HL-60/S4 treated with retinoic acid at 250 ng/mL for 4 days and 3 days (cell line): ENCODE results near the gene ADARB2.

ENCODE experiments used
- in situ Hi-C: fragments of 300-500 bp; cut with MboI; formaldehyde crosslinking; loops from 2 replicates; pipeline ENCODE4 v1.7.0; 2022; ENCODE audit warnings: low sequenced_read_pairs

The ADARB2 gene

GRCh38 chr10:1509011-1509530 lies 228.3 kb downstream of the ADARB2 start:
- in situ Hi-C loops: no loop called here

DNA sequence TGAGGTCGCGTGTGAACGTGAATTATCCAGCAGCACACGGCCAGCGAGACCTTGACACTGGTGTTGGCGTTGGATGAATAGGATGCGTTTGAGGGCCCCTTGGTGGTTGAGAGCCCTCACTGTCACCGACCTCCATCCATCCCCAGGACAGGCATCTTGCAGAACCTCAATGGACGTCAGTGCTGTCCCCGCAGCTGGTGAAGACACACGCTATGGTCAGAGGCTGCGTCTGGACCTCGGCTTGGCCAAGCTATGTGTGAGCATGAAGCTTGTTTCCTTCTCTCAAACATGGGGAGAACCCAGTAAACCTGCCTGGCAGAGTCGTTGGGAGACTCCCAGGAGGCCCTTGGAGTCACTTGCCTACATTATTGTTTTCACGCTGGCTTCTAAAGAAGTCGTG lies 229.2 kb downstream of the ADARB2 start:
- in situ Hi-C loops: no loop called here

DNA sequence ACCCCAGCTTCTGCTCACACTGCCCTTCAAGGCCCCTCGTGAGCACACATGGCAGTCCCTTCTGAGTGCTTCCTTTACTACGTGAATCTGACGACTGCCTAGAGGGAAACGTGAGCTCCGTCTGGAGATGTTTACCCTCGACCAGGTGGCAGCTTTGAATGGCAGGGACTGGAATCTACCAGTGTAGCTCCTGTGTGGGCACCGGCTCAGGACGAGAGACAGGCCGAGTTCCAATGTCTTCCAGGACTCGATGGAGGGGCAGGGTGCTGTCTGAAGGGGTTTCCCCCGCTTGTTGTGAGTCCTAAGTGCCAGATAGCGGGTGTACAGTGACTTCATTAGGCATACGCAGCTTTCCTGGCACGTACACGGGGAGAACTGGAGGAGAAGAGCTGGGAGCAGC lies 229.9 kb downstream of the ADARB2 start:
- in situ Hi-C loops: no loop called here

GRCh38 chr10:1504940-1505339 lies 232.4 kb downstream of the ADARB2 start:
- in situ Hi-C loops: no loop called here

DNA sequence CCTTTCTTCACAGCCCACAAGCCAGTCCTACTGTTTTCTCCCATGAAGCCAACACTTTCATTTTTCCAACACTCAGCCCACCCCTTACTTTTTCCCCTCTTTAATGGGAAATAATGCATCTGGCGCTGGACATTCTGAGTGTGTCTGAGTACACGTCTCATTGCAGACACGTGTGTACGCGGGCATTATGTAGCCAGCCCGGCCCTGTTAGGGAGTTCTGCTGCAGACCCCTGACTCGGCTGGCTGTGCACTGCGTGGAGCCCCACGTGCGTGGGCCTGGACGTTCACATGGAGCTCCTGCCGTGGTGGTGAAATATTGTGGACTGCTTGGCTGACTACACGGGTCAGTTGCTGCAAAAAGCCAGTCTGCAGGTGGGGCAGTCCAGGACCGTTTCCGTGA lies 233.0 kb downstream of the ADARB2 start:
- in situ Hi-C loops: no loop called here

- in situ Hi-C loops: no loop called here
Measured at GRCh38 chr10:1502451-1502850, 234.9 kb downstream of the ADARB2 start.

DNA sequence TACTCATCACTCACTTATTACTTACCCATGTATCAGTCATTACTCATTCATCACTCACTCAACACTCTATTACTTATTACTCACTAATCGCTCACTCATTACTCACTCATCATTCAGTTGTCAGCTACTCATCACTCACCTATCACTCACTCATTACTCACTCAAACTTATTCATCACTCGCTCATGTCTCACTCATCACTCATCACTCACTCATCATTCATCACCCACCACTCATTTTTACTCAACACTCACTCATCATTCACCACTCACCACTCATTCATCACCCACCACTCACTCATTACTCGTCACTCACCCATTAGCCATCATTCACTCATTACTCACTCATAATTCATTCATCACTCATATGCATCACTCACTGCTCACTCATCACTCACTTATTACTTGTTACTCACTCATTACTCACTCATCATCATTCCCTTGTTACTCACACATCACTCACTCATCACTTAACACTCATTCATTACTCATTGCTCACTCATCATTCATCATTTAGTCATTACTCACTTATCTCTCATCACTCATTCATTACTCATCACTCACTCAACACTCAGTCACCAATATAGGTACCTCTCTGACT lies 237.9 kb downstream of the ADARB2 start:
- in situ Hi-C loops: no loop called here

- in situ Hi-C loops: no loop called here
Measured at GRCh38 chr10:1498746-1499358, 238.5 kb downstream of the ADARB2 start.

DNA sequence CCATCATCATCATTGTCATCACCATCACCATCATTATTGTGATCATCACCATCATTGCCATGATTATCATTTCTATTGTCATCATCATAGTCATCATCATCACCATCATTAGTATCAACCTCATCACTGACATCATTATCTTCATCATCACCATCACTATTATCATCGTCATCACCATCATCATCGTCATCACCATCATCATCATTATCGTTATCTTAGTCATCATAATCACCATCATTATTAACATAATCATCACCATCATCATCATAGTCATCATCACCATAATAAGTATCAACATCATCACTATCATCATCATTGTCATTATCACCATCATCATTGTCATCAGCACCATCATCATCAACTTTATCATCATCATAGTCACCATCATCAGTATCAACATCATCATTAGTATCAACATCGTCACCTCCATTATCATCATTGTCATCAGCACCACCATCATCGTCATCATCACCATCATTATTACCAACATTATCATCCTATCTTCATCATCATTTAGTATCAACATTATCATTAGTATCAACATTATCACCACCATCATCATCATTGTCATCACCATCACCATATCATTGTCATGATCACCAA lies 241.3 kb downstream of the ADARB2 start:
- in situ Hi-C loops: no loop called here

DNA sequence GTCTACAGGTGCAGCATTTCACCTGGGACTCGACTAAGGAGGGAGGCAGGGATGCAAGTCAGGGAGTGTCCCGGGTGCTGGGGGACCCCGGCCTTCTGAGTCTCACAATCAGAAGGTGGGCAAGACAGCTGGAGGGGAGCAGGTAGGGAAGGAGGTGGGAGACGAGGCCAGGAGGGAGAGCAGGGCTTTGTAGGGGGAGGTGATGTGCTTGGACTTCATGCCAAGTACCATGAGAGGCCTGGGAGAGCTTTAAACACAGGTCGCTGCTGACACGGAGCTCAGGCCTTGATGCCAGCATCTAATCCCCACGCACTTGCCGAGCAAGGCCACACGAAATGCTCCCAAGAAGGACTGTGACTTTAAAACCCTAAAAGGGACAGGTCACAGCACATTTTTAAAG lies 244.7 kb downstream of the ADARB2 start:
- in situ Hi-C loops: no loop called here

GRCh38 chr10:1491901-1492300 lies 245.4 kb downstream of the ADARB2 start:
- in situ Hi-C loops: no loop called here

- in situ Hi-C loops: no loop called here
Measured at GRCh38 chr10:1489801-1490200, 247.5 kb downstream of the ADARB2 start.

DNA sequence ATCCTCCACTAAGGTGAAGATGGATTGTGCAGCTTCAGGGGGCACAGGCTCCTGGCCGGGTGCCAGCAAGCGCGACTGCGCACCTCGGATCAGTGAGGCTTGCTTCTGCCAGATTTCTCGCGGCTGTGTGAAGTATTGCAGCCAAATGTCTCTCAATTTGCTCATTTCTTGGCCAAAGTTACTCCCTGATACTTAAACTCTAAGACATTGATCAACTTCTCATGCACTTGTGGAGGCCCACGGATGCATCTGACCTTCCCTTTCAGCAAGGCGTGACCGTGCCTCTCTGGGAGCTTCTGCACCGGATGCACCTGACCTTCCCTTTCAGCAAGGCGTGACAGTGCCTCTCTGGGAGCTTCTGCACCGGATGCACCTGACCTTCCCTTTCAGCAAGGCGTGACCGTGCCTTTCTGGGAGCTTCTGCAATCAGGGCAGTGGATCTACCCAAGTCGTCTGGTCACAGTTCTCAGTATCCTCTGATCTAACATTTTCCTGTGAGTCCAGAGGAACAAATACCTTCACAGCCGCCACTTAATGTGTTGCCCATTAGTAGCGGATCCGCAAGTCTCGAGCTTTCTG lies 248.3 kb downstream of the ADARB2 start:
- in situ Hi-C loops: no loop called here

DNA sequence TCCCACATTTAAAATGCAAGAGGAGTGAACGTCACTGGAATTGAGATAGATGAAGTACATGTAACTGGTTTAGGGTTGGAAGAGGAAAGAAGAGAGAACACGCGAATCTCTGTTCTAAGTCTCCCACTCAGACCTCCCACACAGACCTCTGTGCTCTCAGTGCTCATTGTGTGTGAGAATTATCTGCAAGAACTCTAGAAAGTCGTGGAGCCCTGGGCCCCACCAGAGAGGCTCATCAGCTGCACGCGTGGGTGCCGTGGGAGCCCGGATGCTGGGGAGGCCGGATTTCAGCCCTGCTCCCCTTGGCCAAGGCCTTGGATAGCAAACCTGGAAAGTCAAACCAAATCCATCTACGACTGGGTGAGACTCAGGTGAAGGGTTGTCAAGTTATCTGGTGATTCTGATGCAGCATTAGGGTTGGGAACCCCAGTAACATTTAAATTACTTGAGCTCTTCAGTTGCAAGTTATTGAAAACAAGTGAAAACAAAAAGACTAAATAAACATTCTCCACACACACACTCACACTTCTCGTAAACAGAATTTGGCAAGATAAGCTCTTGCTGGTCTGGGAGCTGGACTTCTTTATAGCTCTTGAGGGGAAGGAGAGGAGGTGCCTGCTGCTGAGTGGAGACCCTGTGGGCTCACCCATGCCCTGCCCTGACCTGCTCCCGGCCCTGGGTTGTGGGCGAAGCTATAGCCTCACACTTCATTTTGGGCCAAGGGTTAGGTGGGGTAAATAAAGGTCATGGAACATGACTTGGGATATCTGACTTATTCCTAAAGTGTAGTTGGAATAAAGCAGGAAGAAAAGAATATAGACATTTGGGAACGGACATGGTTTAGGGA lies 250.3 kb downstream of the ADARB2 start:
- in situ Hi-C loops: no loop called here

- in situ Hi-C loops: no loop called here
Measured at GRCh38 chr10:1485357-1485756, 252.0 kb downstream of the ADARB2 start.

- in situ Hi-C loops: no loop called here
Measured at GRCh38 chr10:1483826-1484225, 253.5 kb downstream of the ADARB2 start.

- in situ Hi-C loops: no loop called here
Measured at GRCh38 chr10:1483246-1483645, 254.1 kb downstream of the ADARB2 start.

GRCh38 chr10:1477578-1477977 lies 259.7 kb downstream of the ADARB2 start:
- in situ Hi-C loops: no loop called here

DNA sequence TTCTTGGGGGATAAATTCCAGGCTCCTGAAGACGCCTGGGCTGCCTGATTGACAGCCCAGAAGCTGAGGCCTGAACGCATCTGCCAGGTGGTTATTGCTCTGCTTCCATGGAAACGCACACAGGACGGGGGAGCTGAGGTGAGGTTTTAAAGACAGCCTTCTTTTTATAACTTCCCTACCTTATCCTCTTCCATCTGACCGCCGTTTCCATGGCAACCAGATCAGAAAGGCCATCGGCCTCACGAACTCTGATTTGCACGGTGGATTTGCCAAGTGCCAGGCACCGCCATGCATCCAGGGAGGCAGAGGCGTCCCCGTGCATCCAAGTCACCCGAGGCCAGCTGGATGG lies 260.9 kb downstream of the ADARB2 start:
- in situ Hi-C loops: no loop called here

DNA sequence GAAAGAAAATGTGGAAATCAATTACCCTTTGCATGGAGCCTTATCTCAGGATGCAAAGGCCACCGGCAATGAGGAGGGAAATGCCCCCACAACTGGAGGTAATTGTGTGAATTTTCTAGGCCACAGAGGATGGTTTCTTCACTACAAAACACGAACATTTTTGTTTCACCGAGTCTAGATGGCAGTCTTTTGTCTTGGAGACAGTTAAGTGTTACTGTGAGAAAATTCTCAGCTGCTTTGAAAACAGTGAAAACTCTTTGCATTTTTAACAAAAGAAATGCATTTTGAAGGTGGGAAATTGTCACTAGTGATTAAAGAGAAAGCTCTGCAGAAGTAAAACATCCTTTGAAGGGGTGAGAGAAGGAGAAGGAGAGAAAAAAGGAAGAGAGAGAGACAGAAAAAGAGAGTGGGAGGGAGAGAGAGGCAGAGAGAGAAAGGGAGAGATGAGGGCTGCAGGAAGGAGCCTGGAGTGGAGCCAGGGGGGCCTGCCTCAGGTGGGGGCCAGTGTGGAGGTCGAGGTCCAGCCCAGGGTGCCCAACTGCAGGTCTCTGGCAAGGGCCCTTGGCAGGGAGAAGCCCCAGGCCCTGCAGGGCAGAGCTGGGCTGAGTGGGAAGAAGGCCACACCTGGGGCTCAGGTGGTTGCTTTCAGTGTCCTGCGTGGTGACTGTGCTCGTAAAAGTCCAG lies 261.4 kb downstream of the ADARB2 start:
- in situ Hi-C loops: no loop called here
